ENCODE measurements around the gene SLC2A14.
"Not testable (repeated sequence)": the region's sequence is repeated elsewhere in the genome, so short reads cannot be mapped to it uniquely, and the experiment has no call there.

Gene SLC2A14

DNA sequence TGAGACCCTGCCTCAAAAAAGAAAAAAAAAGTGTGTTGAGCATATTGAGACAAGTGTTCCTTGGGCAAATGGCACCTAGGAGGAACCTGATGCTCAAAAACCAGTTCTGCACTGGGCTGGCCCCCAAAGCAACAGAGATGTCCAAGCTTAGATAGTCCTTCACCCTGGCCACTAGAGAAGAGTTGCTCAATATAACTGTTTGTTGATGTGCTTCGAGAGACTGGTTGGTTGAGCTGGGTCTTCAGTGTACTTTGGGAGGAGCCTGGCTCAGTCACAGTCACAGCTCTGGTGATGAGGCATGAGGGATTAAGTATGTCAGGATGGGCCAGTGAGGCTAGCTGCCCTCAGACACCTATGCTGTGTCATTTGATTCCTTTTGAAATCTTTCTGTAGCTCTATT is 38.0 kb downstream of the SLC2A14 start:
- no peak for DNase-seq (ENCODE audit: low read depth in 2 of 2)

DNA sequence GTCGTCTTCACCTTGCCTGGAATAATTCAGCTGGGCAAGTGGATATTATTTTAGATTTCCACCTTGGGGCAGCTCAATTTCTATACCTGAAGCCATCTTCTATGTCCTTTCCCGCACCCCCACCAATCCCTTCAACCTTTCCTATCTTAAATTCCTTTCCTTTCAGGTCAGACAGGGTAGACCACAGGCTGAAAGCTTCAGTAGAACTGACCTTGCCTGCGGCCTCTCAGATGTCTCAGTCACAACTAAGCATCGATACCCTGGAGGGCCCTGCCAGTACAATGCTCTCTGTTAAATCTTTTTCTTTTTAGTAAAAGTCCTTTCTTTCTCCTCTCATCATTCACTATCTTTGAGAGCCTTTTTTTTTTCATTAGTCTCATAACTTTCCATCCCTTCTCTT is 38.9 kb downstream of the SLC2A14 start:
- DNase-seq (ENCODE audit: low read depth in 2 of 2): no peak

DNA sequence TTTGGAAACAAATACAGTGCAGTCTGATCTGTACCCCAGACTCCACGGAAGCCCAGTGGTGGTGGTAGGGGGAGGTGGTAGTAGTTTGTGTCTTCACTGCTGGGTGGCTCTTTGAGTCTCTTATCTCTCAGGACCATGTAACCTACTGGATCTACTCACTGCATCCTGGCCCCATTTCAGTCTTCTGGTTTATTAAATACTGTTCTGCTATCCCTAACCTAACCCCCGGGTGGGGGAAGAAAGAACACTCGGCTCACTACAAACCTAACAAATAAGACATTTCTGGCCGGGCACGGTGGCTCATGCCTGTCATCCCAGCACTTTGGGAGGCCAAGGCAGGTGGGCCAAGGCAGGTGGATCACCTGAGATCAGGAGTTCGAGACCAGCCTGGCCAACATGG is 39.5 kb downstream of the SLC2A14 start:
- DNase-seq (ENCODE audit: low read depth in 2 of 2): not testable (repeated sequence)

DNA sequence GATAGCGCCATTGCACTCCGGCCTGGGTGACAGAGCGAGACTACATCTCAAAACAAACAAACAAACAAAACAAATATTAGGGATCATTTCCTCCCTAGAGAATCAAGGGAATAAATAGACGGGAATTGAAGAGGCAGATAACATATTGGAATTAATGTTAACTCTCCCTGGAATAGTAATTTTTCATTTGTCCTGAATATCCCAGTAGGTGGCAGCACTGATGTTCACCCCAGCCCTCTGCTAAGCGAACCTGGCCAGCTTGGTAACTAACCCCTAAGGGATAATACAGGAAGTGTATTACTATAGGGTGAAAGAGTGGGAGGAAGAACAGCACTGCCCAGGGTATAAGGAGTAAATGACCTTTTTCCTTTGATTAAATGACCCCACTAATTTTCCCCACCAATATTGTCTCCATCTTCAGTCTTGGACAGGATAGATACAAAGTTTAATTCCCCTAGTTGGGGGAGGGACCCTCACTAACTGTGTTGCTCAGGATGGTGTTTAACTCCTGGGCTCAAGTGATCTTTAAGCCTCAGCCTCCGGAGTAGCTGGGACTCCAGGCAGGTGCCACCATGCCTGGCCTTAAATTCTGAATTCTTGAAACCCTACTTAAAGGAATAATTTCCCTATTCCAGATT is 40.5 kb downstream of the SLC2A14 start:
- DNase-seq (ENCODE audit: low read depth in 2 of 2): no peak

DNA sequence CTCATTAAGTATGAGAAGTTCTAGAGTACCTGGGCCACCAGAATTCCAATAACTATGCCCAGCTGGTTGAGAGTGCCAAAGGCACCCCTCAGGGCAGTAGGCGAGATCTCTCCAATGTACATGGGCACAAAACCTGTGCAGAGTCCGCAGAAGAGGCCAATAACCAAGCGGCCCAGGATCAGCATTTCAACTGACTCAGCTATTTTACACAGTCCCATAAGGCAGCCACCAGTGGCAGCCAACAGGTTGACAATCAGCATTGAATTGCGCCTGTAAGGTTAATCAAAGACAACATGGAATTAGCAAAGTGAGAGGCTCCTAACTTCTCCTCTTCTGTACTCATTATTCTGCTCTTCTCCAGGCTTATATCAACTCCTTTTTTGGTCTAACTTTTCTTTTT is 43.0 kb downstream of the SLC2A14 start:
- not testable (repeated sequence) for DNase-seq (ENCODE audit: low read depth in 2 of 2)

DNA sequence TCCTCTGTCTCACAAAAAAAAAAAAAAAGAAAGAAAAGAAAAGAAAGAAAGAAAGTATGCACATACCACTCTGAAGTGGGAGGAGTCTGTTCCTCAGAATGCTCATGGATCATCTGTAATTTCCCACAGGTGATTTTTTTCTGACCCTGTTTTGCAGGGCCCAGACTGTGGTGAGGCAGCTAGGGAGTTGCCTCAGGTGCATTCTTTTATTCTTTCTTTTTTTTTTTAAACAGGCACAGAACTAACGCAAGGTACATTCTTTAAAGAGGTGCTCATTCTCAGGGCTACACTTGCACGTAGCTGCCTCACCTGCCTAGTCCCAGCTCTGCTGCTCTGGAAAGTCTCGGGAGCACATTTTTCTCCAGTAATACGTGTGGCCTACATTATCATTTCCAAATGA is 47.0 kb downstream of the SLC2A14 start:
- DNase-seq (ENCODE audit: low read depth in 2 of 2): not testable (repeated sequence)

DNA sequence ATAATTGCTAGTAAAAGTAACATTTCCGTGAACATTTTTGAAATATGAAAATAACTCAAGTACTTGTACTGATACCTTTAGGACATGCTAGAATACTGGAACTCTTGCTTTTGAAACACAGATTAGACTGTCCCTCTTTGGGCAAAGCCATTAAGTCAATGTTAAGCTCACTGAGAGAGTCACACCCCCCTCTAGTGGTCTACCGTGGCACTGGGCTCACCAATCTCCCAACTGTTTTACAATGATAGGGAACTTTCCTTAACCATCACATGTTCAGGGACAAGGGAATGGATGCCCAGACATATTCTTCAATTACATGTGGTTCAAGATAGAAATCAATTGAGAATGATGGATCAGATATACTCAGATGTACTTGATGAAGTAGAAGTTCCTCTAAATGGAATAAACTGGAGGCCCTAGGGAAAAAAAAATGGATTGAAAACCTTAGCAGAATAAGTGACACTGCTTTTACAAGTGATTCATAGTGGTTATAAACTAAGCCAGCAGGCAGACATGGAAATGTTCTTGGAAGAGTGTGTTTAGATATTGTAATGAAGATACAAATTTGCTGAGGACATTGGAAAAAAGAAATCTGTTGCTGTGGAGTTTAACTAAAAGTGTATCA is 65.7 kb downstream of the SLC2A14 start:
- peak; percentile 16 to 40 for DNase-seq (ENCODE audit: low read depth in 2 of 2)

DNA sequence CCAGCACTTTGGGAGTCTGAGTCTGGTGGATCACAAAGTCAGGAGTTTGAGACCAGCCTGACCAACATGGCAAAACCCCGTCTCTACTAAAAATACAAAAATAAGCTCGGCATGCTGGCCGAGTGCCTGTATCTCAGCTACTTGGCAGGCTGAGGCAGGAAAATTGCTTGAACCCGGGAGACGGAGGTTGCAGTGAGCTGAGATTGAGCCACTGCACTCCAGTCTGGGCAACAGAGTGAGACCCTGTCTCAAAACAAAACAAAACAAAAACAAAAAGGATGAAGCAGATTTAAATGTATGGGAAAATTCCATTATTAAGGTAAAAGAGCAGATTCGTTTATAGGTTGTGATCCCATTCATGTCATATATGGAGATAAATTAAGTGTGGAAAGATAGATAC is 66.4 kb downstream of the SLC2A14 start:
- DNase-seq (ENCODE audit: low read depth in 2 of 2): not testable (repeated sequence)

DNA sequence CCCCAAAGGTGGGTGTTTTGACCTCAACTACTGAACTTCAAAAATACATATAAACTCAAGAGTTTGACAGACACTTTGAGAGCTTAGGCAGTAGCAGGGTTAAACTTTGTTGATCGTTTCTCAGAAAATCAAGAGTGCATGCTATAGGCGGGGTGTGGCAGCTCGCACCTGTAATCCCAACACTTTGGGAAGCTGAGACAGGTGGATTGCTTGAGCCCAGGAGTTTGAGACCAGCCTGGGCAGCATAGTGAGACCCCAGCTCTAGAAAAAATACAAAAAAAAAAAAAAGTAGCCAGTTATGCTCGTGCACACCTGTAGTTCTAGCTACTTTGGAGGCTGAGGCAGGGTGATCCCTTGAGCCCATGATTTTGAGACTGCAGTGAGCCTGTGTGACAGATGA is 71.3 kb downstream of the SLC2A14 start:
- DNase-seq (ENCODE audit: low read depth in 2 of 2): no peak

DNA sequence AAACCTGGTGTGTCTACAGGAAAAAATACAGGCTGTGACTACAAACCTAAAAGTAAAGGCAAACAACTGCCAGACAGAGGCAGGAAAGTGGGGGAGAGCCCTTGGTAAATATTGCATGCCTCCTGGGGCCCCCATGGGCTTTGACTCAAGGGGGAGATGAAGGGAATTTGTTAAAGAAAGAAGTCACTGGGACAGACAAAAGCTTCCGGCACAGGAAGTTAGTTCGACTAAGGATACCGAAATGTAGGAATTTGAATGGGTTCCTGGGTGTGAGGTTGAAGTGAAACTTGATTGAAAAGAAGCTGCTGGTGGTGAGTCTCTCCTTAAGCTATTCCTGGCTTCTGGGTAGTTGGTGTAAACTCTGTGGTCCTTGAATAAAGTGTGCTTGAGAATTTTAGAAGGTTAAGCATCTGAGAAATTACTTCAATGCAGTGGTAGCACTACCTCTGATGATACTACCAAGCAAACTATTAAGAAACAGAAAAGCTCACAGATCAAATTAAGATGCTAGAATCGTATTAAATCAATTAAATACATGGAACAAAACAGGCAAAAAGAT is 73.9 kb downstream of the SLC2A14 start:
- DNase-seq (ENCODE audit: low read depth in 2 of 2): not testable (repeated sequence)

DNA sequence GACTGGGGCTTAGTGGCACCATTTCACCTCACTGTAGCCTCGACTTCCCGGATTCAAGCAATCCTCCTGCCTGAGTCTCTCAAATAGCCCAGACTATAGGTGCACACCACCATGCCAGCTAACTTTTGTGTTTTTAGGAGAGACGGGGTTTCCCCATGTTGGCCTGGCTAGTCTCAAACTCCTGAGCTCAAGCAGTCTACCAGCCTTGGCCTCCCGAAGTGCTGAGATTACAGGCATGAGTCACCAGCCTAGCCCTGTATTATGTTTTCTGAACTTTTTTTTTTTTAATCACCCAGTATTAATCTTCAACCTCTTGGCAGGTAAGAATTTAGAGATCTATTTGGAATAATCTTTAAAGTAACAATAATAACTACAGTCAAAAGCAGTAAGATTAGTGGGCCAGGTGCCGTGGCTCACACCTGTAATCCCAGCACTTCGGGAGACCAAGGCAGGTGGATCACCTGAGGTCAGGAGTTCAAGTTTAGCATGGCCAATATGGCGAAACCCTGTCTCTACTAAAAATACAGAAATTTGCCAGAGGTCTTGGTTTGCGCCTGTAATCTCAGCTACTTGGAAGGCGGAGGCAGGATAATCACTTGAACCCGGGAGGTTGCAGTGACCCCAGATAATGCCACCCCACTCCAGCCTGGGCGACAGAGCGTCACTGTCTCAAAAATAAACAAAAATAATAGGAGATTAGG is 74.9 kb downstream of the SLC2A14 start:
- DNase-seq (ENCODE audit: low read depth in 2 of 2): no peak

DNA sequence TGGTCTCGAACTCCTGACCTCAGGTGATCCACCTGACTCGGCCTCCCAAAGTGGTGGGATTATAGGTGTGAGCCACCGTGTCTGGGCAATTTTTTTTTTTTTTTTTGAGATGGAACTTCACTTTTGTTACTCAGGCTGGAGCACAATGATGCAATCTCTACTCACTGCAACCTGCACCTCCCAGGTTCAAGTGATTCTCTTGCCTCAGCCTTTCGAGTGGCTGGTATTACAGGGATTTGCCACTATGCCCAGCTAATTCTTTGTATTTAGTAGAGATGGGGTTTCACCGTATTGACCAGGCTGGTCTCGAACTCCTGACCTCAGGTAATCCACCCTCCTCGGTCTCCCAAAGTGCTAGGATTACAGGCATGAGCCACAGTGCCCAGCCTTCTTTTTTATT is 75.4 kb downstream of the SLC2A14 start:
- DNase-seq (ENCODE audit: low read depth in 2 of 2): not testable (repeated sequence)

DNA sequence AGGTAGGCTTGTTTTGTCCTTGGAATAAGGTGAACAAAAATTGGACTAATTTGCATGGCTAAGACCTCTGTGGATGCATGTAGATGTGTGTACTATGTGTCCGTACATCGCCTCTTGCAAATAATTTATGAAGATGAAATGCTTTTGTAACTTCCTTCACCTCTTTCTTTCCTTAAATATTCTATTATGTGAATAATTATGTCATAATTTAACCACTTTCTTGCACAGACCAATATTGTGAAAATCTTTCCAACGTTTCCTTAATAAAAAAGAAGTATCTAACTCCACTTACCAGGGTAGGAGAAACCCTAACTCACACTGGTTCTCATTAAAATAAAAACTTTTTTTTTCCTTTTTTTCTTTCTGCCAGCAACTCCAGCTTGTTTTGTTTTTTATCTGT is 79.5 kb downstream of the SLC2A14 start:
- DNase-seq (ENCODE audit: low read depth in 2 of 2): no peak

DNA sequence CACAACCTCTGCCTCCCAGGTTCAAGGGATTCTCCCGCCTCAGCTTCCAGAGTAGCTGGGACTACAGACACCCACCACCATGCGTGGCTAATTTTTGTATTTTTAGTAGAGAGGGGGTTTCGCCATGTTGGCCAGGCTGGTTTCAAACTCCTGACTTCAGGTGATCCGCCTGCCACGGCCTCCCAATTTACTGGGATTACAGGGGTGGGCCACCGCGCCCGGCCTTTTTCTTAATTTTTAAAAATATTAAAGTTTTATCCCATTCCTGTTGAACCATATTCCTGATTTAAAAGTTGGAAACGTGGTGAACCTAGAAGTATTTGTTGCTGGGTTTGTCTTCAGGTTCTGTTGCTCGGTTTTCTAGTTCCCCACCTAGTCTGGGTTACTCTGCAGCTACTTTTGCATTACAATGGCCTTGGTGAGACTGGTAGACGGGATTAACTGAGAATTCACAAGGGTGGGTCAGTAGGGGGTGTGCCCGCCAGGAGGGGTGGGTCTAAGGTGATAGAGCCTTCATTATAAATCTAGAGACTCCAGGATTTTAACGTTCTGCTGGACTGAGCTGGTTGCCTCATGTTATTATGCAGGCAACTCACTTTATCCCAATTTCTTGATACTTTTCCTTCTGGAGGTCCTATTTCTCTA is 83.7 kb downstream of the SLC2A14 start, which contains the start of gene NANOG:
TSS of gene NANOG (plus strand) at position 519 of the 645 bp plus-strand sequence. CDS start 213 bp downstream, outside the sequence.
- not testable (repeated sequence) for DNase-seq (ENCODE audit: low read depth in 2 of 2)

DNA sequence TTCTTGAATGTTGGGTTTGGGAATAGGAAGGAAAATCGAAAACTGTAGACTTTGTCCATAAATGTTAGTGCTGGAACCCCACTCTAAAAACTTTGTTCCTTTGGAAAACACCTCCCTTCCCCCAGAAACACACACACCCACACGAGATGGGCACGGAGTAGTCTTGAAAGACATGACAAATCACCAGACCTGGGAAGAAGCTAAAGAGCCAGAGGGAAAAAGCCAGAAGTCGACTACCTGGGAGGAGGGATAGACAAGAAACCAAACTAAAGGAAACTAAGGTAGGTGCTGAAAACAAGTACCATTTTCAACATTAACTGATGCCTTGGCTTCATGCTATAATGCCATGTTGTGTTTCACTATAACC is 84.4 kb downstream of the SLC2A14 start:
- DNase-seq (ENCODE audit: low read depth in 2 of 2): no peak

DNA sequence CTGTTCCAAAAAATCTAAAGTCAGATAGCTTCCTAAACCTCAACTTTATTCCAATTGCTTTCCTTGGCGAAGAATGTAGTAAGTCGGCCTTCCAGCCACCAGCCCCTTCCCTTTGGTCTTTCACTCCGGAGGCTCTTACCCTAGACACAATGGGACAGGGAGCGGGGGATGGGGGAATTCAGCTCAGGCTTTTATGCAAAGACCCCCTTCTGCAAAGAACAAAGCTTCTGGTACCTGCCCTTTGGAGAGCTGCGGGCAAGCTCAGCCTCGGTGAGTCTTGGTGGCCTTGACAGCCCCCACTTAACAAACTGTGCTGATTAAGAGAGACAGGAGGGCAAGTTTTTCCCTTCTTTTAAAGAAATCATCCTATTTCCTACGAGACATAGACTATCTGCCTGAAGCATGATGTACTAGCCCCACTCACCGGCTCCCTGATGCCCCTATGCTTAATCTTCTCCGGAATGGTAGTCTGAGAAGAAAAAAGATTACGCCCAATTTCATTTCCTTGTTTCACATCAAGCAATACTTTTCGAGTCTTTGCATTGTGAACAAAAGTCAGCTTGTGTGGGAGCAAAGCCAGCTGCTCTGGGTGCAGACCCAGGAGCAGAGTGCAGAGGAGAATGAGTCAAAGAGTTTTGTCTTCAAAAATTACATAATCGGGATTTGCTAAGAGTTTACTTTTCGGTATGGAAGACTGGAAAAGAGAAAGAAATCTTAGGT is 85.0 kb downstream of the SLC2A14 start:
- no peak for DNase-seq (ENCODE audit: low read depth in 2 of 2)

DNA sequence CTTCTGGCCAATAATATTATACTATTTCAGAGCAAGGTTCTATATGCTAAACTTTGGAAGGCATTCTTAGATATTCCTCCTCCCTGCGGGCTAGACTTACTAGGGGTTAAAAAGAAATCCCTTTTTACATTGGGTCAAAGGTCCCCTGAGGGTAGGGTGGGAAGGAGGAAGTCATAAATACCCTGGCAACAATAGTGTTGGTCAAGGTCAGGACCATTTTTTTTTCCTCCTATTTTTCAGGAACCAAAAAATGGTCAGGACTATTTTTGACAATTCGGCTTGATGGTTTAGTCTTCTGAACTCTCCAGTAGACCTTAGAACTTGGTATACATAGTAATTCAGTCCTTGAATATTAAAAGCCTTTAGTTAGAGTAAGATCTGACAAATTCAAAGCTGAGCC is 88.0 kb downstream of the SLC2A14 start:
- DNase-seq (ENCODE audit: low read depth in 2 of 2): no peak

DNA sequence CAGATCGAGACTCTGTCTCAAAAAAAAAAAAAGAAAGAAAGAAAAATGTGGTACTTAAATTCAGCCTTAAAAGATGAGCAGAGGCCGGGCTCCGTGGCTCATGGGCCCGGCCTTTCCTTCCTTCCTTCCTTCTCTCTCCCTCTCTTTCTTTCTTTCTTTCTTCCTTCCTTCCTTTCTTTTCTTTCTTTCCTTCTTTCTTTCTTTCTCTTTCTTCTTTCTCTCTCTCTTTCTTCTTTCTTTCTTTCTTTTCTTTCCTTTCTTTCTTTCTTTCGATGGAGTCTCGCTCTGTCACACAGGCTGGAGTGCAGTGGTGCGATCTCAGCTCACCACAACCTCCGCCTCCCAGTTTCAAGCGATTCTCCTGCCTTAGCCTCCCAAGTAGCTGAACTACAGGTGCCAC is 89.3 kb downstream of the SLC2A14 start:
- DNase-seq (ENCODE audit: low read depth in 2 of 2): not testable (repeated sequence)

DNA sequence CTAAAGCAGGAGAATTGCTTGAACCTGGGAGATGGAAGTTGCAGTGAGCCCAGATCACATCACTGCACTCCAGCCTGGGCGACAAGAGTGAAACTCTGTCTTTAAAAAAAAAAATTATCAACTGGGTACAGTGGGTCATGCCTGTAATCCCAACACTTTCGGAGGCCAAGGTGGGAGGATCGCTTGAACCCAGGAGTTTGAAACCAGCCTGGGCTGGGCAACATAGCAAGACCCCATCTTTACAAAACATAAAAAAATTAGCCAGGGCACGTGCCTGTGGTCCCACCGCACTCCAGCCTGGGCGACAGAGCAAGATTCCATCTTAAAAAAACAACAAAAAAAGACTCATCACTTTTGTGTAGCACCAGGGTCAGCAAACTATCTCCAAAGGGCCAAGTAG is 90.7 kb downstream of the SLC2A14 start:
- no peak for DNase-seq (ENCODE audit: low read depth in 2 of 2)

DNA sequence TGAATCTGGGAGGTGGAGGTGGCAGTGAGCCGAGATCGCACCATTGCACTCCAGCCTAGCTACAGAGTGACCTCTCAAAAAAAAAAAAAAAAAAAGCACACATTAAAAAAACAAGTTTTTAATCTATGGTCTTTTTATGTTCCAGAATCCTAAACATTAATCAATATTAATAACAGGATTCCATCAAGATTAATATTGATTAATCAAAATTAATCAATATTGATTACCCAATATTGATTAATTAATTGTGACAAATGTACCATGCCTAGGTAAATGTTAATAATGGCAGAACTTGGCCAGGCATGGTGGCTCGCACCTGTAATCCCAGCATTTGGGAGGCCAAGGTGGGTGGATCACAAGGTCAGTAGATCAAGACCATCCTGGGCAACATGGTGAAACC is 91.4 kb downstream of the SLC2A14 start:
- no peak for DNase-seq (ENCODE audit: low read depth in 2 of 2)

DNA sequence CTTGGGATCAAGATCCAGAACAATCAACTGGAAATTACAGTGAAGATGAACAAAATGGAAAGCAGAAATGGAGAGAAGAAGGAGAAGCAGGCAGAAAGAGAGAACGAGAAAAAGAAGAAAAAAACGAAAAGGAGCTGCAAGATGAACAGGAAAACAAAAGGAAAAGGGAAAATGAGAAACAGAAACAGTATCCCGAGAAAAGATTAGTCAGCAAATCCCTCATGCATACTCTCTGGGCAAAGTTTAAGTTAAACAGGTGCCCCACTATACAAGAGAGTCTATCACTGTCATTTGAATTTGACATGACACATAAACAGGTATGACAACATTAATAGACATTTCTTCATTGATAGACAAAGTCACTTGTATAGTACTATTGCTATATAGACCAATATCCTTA is 102.7 kb downstream of the SLC2A14 start:
- no peak for DNase-seq (ENCODE audit: low read depth in 2 of 2)
